GM18511 (cell line): ENCODE measurements around the gene IQCK.
A peak's percentile ranks its signal among the peaks of the same experiment; 100 is the strongest.
"Not testable (repeated sequence)": the region's sequence is repeated elsewhere in the genome, so short reads cannot be mapped to it uniquely, and the experiment has no call there.

Experiments
- ATAC-seq: cut with Tn5 transposase; IDR thresholded peaks from one replicate; pipeline ENCODE4 v1.9.1; 2021; ENCODE audit warnings: mild to moderate bottlenecking, moderate library complexity; ENCODE audit not compliant: unreplicated experiment

The IQCK gene

GRCh38 chr16:19715566-19715965 lies 2.5 kb upstream of the IQCK start:
- ATAC-seq = no peak

GRCh38 chr16:19716183-19716582 lies 1.9 kb upstream of the IQCK start:
- no peak for ATAC-seq

- ATAC-seq = not testable (repeated sequence)
Observed at GRCh38 chr16:19716728-19717127, 1.3 kb upstream of the IQCK start.

- ATAC-seq = no peak
Observed at GRCh38 chr16:19717314-19717713, 757 bp upstream of the IQCK start.

- ATAC-seq = peak; percentile 14
Observed at GRCh38 chr16:19718624-19718965, 524 bp downstream of the IQCK start.

- ATAC-seq = no peak
Observed at GRCh38 chr16:19722269-19722952, 4.3 kb downstream of the IQCK start.

GRCh38 chr16:19722981-19723380 lies 4.9 kb downstream of the IQCK start:
- ATAC-seq = no peak

GRCh38 chr16:19728636-19728965 lies 10.5 kb downstream of the IQCK start:
- no peak for ATAC-seq

- ATAC-seq = no peak
Observed at GRCh38 chr16:19733551-19733950, 15.5 kb downstream of the IQCK start.

- no peak for ATAC-seq
Observed at GRCh38 chr16:19735074-19735867, 17.2 kb downstream of the IQCK start.

- no peak for ATAC-seq
Observed at GRCh38 chr16:19737306-19738038, 19.4 kb downstream of the IQCK start.

- no peak for ATAC-seq
Observed at GRCh38 chr16:19741354-19741753, 23.3 kb downstream of the IQCK start.

- no peak for ATAC-seq
Observed at GRCh38 chr16:19743816-19744159, 25.7 kb downstream of the IQCK start.

GRCh38 chr16:19744670-19745069 lies 26.6 kb downstream of the IQCK start:
- ATAC-seq = no peak

- ATAC-seq = no peak
Observed at GRCh38 chr16:19745286-19746010, 27.4 kb downstream of the IQCK start.

- no peak for ATAC-seq
Observed at GRCh38 chr16:19746561-19746960, 28.5 kb downstream of the IQCK start.

GRCh38 chr16:19748389-19749168 lies 30.5 kb downstream of the IQCK start:
- ATAC-seq = no peak

GRCh38 chr16:19749571-19750080 lies 31.6 kb downstream of the IQCK start:
- ATAC-seq = no peak

- no peak for ATAC-seq
Observed at GRCh38 chr16:19751478-19752385, 33.7 kb downstream of the IQCK start.
